PC-3 (cell line): Measurements from ENCODE around the gene XNDC1N.

Source experiments
- EZH2phosphoT487 ChIP-seq: fragments of 300-600 bp; sonication (generic); IDR thresholded peaks from 2 replicates; pipeline ENCODE4 v1.6.1; 2018; ENCODE audit warnings: mild to moderate bottlenecking, antibody characterized with exemption, low read length, borderline replicate concordance
- TF ChIP-seq, protein P1 (sequence below): fragments of 300-600 bp; sonication (generic); conservative IDR thresholded peaks from 2 replicates; pipeline ENCODE4 v1.5.1; 2017; ENCODE audit warnings: antibody characterized with exemption, low read depth, mild to moderate bottlenecking, low read length

DNA sequence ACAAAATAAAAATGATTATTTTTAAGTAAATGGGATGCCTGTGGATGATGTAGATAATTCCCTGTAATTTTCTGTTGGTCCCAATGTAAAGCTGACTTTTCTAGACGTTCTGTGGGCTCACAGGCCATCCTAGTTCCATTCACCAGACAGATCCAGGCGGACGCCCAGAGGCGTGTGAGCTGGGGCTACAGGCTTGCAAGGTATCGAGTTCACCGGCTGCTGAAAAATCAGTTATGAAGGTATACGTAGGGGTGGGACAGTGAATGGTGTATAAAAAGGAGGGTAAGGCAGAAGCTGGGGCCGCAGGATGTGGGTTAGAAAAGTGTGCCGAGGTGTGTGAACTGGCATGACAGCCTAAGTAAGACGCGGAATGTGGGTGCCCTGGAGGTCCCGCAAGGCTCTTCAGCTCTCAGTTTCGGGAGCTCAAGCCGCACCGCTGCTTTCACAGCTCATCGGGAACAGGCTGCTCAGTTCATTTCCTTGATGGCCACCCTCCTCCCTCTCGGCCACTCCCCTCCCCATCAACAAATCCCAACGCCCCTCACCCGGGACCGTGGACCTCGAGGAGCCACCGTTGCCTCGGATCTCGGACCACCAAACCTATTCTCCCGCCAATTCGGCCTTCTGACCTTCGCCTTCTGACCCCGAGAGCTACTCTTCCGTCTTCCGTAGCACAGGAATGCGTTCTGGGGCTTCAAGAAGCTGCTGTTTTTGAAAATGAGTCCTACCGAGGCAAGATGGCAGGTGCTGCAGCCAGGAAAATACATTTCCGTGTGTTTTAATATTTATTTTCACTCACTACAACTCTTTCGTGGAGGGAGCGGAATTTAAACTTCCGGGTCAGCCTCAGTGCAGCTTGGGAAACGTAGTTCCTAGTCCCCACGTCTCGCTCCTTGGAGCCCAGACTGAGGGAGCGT lies at the start of gene XNDC1N:
- TF ChIP-seq, protein P1, sequence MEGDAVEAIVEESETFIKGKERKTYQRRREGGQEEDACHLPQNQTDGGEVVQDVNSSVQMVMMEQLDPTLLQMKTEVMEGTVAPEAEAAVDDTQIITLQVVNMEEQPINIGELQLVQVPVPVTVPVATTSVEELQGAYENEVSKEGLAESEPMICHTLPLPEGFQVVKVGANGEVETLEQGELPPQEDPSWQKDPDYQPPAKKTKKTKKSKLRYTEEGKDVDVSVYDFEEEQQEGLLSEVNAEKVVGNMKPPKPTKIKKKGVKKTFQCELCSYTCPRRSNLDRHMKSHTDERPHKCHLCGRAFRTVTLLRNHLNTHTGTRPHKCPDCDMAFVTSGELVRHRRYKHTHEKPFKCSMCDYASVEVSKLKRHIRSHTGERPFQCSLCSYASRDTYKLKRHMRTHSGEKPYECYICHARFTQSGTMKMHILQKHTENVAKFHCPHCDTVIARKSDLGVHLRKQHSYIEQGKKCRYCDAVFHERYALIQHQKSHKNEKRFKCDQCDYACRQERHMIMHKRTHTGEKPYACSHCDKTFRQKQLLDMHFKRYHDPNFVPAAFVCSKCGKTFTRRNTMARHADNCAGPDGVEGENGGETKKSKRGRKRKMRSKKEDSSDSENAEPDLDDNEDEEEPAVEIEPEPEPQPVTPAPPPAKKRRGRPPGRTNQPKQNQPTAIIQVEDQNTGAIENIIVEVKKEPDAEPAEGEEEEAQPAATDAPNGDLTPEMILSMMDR: no peak
- no peak for TF ChIP-seq EZH2phosphoT487
